GM18499 (cell line): ENCODE measurements around the gene C16orf95.
"Not testable (repeated sequence)": the region's sequence is repeated elsewhere in the genome, so short reads cannot be mapped to it uniquely, and the experiment has no call there.

Experiments used
- ATAC-seq: cut with Tn5 transposase; IDR thresholded peaks from one replicate; pipeline ENCODE4 v1.9.1; 2021; ENCODE audit warnings: moderate number of reproducible peaks; ENCODE audit not compliant: insufficient read depth, unreplicated experiment

The C16orf95 gene, protein sequence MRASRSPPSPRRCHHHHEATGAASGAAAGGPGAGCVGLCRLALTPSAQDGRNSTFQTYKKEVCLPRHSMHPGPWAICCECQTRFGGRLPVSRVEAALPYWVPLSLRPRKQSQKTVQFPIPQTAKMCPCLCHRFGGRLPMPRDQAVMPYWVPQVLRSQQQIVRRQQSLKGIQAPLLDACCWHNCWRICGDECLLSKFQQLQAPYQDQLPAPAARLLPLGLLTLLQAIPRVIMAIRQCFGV

DNA sequence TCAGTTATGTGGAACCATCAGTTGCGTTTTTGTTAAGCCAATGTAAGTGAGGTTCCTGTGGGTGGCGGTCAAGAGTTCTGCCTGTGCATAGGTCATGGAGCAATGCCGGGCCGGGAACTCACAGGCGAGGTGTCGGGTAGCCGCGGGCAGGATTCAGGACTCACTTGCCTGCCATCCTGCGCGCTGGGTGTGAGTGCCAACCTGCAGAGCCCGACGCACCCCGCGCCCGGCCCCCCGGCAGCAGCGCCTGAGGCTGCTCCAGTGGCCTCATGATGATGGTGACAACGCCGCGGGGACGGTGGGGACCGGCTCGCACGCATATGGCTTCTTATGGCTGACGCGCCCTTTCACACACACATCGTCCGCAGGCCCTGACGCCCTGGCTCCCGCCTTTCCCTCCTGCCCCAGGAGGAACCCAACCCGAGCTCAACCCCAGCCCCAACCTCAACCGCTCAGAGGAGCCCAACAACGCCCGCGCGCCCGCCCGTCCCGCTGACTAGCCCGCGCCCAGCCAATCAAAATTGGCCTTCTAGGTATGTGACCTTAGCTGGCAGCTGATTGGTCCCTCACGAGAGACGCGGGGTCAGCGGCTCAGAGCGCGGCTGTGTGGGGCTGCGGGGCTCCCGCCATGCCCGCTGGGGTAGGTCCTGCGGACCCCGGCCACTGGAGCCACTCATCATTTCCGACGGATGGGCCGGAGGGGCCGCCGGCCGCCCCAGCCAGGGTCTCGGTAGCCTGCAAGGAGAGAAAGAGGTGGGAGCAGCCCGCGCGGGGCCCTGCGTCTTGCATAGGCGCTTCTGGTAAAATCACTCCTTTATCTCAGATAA, at the start of gene C16orf95:
C16orf95 (minus strand) TSS at position 470 of the 827 bp plus-strand sequence; CDS start at position 320, 150 bp downstream.
- ATAC-seq: peak; percentile 52

- no peak for ATAC-seq
Observed at GRCh38 chr16:87366930-87367329, 49.7 kb upstream of the C16orf95 start.

DNA sequence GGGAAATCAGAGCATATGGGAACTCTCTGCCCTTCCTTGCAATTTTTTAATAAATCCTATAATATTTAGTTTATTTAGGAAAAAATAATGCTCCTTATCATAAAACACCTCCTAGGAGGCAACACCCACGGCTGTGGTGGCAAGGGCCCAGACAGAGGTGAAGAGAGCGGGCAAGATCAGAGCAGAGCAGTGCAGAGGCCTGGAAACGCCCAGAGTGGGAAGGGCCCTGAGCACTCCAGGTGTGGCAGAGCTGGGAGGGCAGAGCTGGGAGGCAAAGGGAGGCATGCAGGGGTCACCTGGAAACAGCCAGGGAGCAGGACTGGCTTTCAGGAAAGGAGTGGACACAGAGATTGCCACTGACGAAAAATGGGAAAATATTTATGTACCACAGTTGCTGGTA, 49.1 kb upstream of the C16orf95 start:
- ATAC-seq: no peak

GRCh38 chr16:87365021-87365713, 48.0 kb upstream of the C16orf95 start:
- ATAC-seq: no peak

GRCh38 chr16:87363771-87364455, 46.7 kb upstream of the C16orf95 start:
- ATAC-seq: no peak

DNA sequence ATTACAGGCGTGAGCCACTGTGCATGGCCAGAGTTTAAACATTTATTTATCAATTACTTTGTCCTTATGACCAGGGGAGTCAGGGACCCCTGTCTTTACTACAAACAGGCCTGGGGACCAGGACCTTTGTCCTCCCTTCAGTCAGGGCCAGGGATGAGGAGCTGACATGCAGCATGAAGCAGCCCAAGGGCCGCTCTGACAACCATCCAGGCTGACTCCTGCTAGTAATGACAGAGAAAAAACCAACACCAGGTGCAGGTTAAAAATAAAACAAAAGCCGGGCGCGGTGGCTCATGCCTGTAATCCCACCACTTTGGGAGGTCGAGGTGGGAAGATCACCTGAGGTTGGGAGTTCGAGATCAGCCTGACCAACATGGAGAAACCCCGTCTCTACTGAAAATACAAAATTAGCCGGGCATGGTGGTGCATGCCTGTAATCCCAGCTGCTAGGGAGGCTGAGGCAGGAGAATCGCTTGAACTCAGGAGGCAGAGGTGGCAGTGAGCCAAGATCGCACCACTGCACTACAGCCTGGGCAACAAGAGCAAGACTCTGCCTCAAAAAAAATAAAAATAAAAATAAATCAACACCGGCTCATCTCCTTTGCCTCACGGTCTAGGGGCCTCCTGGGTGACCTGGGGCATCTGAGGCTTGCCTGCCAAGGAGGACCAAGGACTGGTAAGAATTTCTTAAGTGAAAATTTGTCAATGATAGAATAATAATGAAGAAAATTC, 45.8 kb upstream of the C16orf95 start:
- ATAC-seq: not testable (repeated sequence)

GRCh38 chr16:87361916-87362619, 44.9 kb upstream of the C16orf95 start:
- ATAC-seq: no peak

- no peak for ATAC-seq
Observed at GRCh38 chr16:87360862-87361610, 43.8 kb upstream of the C16orf95 start.

DNA sequence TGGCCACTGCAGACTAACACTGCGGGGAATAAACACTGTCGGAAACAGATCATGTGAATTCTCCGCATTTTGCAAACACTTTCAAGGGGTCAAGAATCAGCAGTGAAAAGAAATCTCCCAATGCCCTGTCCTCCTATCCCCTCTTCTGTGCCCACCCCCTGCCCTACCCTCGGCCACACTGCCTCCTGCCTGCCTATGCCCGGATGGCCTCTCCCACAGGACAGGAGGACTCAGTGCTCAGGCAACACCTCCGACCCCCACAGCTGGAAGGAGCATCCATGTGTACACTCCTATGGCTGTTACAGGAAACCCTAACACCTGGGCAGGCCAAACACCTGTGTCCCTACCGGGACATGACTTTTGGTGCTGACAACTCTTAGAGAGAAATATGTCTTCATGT, 41.9 kb upstream of the C16orf95 start:
- ATAC-seq: no peak

- ATAC-seq: no peak
Observed at GRCh38 chr16:87358696-87359095, 41.5 kb upstream of the C16orf95 start.

- ATAC-seq: no peak
Observed at GRCh38 chr16:87358250-87358649, 41.1 kb upstream of the C16orf95 start.

DNA sequence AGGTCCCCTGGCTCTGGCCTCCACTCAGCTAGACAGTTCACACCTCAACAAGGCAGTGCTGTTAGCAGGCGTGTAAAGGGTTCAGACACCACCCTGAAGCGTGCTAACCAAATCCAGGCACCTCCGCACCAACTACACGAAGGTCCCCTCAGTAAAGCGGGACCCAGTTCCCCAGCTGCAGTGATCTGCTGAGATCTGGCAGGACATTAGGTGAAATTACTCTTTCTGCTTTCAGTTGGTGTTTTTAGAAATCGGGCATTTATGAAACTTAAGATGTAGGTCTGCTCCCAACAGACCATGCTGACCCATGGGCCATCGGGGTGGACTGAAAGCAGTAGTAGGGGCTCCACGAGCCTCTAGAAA, 39.3 kb upstream of the C16orf95 start:
- ATAC-seq: no peak

DNA sequence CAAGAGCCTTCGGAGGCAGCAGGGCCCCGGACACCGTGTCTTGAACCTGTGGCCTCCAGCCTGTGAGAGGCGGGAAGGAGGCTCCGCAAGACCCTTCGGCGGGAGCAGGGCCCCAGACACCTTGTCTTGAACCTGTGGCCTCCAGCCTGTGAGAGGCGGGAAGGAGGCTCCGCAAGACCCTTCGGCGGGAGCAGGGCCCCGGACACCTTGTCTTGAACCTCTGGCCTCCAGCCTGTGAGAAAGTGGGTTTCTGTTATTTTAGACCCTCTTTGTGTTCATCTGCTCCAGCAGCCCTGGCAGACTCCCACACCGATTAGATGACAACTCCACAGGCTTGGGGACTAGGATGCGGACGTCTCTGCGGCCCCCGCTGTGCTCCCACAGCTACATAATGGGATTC, 36.4 kb upstream of the C16orf95 start:
- no peak for ATAC-seq

DNA sequence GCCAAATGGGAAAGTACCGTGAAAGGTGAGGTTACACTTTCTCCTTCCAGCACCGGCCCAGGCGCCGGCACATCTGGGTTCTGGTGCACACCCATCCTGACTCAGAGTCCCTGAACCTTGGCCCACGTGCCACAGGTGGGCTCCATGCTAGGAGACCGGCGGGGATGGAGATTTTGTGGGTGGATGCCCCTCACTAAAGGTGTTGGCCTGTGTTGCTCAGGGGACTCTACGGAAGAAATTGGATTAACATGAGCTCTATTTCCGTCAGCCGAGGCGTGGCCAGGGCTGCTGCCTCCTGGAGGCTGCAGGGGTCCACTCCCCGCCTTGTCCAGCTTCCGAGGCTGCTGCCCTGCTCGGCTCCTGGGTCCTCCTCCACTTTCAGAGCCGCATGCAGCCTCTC, 35.6 kb upstream of the C16orf95 start:
- no peak for ATAC-seq

DNA sequence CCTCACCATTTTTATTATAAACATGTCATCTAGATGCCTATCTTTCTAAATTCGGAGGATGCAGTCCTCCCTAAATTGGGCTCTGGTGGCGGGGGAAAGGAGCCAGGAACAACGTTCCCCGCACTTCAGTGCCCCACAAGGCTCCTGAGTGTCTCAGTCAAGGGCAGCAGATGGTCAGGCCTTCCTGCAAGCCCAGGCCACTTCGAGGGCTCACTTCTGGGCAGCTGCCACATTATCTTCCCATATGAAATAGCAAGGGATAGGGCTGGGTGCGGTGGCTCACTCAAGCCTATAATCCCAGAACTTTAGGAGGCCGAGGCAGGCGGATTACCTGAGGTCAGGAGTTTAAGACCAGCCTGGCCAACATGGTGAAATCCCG, 34.1 kb upstream of the C16orf95 start:
- ATAC-seq: no peak

DNA sequence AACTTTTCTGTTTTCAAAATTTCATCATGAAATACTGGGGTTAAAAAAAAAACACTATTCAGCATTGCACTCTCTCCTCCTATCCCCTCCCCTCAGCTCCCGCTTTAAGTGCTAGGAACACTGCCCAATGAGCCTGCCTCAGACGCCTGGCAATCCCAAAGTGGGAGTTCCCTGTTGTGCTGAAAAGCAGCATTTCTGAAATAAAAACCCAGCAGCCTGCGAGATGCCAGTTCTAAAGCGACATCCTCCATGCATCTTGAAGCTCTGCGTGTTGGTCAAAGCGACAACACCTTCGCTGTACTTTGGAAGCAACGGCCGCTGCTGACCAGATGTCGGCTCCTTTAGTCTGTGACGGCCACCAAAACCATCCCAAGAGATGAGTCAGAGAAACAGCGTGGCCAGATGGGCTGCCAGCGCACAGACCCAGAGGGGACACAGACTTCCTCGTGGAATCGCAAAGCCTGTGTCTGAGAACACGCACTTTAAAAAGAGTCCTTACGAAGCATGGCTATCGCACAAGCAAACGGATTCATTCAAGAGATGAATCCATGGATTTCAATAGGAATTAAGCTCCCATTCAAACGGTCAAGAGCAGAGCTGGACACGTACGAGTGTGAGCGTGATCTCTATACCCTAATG, 33.6 kb upstream of the C16orf95 start:
- ATAC-seq: no peak

- ATAC-seq: no peak
Observed at GRCh38 chr16:87350031-87350430, 32.8 kb upstream of the C16orf95 start.

DNA sequence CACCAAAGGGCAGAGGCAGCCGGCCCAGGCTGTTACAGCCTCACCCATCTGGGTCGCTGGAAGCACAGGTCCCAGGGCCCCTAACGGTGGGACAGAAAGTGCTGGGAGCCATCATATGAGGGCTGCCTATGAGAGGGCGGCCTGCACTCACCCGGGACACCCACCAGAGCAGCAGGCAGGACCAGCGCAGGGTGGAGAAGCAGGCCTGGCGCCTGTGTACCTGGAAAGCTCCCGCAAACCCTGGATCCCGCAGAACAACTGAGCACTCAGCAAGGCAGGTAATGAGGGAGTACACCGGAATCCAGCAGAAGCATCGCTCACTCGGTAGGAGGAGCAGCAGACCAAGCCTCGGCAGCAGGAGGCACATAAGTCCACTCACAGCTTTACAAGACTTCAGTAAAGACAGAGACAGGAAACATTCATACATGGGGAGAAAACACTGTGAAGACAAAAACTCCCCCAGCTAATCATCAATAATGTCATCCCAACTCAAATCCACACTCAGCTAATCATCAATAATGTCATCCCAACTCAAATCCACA, 31.5 kb upstream of the C16orf95 start:
- ATAC-seq: no peak
